Renal pelvis (tissue), 4 donors: ENCODE data around the gene TST. TPM values are rescaled to one million over a fixed set of nuclear protein-coding genes. Genes with fewer than 3 reads are reported as not detected.

Source experiments
- DNase-seq: peaks from one replicate; pipeline ENCODE4 v3.0.0-alpha.2; 2013
- polyA plus RNA-seq, 3 donors: library from polyadenylated mRNA; unstranded; fragments of 120-200 nt; gene quantifications; one replicate each; pipeline ENCODE4 v1.2.1, GENCODE V29; 2013; ENCODE audit not compliant: insufficient read length in 3 of 3

TST gene
- polyA plus RNA-seq, 3 donors: 56.6 to 74.2 (median 62.0) TPM

DNA sequence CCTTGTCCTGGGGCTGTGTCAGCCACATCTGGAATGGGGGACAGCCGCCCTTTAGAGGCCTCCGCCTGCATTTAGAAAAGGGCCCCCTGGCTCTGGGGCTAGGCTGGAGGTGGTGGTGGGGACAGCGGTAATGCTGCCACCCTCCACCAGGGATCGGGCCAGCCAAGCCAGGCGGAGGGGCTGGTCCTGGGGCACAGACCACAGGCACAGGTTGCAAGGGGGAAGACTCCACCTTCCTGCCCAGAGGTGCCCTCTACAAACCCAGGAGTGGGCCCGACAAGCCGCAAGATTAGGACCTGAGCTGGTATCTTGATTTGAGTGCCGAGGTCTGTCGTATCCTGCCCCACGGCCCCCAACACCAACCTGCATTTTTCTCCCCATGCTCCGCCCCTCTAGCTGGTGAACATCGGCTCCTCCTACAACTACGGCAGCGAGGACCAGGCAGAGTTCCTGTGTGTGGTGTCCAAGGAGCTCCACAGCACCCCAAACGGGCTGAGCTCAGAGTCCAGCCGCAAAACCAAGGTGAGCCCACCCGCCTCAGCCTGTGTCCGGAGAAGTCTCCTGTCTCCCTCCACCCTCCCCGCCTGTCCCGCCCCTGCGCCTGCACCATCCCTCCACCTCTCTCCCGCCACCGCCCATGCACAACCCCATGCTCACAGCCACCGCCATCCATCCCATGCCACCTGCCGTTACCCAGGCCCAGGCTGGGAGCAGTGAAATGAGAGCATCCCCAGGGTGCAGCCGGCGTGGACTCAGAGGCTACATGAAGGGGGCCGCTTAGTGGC lies 39.9 kb upstream of the TST start:
- DNase-seq: no peak

DNA sequence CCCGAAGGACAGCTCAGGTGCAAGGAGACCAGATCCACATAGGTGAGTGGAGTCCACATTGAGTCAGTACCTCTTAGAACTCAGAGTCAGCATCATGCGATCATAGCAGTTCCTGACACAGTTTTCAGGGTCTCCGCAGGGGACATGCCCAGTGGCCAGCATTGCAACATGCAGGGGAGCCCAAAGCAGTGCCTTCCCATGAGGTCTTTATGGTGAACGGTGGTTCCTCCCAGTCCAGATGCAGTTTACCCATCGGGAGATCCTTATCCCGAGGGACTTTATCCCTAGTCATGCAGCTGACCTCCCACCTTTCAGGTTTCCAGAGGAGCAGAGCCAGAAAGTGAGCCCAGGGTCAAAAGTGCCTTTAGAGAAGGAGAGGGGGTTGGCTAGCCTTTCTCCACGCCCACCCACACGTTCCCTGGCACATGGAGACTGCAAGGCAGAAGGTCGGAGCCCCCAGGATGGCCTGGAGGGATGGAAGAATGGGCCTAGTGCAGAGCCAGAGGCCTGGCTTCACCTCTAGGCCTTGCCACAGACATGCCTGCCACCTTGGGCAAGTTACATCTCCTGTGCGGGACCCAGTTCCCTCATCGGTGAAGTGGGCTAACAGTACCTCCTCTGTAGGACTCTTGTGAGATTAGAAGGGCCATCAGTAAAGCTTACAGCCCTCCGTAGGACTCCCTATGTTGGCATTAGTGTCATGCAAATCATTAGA lies 38.7 kb upstream of the TST start:
- no peak for DNase-seq

DNA sequence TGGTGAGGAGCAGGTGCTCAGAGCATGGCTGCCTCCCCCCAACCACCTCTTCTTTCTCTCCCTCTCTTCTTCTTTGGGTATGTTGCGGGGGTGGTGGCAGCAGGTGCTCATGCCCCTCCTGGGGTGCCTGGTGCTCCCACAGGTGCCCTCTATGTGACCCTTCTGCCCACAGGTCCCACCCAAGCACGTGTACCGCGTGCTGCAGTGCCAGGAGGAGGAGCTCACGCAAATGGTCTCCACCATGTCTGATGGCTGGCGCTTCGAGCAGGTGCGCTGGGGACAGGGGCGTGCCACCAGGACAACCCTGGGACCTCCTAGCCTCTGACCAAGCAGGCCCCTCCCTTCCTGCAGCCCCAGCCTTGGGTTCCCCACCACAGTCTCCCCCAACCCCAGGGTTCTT lies 38.0 kb upstream of the TST start:
- DNase-seq: no peak

DNA sequence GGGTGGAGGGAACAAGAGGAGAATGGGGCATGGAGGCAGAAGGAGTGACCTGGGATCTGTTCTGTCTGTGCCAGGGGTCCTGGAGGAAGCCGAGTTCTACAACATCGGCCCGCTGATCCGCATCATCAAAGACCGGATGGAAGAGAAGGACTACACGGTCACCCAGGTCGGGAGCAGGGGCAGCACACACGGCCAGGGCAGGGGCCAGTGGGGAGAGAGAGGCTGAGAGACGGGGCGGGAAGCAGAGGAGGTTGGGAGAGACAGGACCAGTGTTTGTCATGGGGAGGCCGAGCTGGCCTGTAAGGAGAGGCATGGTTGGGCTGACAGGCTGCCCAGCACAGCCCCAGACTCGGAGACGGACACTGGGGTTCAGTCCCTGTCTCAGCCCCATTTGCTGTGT lies 37.0 kb upstream of the TST start:
- DNase-seq: no peak

DNA sequence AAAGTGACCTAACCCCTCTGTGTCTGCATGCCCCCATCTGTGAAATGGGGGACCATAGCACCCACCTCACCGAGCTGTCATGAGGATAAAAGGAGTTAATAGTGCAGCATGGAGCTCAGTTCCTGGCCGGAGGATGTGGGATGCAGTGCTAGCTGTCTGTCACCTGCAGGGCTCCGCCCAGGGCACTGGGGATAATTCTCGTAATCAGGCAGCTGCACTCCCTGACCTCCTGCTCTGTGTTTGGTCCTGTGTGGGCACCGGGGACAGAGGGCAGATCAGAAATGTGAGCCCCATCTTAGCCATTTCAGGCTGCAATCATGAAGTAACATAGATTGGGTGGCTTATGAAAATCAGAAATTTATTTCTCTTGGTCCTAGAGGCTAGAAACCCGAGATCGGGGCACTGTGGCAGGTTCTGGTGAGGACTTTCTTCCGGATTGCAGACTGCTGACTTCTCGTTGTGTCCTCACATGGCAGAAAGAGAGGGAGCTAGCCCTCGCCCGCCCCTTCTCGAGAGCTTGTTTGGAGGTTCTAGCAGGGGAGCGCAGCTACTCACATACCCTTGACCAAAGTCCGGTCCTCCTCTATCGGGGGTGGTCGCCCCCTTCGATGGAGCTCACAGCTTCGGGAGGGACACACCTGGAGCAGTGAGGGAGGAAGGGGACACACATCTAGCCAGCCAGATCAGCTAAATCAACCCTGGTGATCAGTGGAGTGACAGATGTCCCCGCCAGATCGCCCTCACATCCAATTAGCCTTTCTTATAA lies 35.5 kb upstream of the TST start:
- DNase-seq: no peak

DNA sequence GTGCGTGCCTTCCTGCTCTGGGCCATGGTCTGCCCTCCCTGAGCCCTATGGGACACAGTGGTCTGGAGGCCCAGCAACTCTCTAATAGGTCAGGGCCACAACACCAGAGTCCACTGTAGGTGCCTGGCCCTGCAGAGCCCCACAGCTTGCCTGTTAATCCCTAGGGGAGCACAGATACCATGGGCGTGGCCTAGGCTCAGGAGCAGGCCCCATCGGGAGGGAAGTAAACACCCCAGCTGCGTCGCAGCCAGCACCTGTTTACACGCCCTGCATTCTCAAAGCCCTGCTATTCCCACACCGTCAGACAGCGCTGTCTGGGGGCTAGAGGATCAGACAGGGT lies 34.8 kb upstream of the TST start:
- DNase-seq: no peak

DNA sequence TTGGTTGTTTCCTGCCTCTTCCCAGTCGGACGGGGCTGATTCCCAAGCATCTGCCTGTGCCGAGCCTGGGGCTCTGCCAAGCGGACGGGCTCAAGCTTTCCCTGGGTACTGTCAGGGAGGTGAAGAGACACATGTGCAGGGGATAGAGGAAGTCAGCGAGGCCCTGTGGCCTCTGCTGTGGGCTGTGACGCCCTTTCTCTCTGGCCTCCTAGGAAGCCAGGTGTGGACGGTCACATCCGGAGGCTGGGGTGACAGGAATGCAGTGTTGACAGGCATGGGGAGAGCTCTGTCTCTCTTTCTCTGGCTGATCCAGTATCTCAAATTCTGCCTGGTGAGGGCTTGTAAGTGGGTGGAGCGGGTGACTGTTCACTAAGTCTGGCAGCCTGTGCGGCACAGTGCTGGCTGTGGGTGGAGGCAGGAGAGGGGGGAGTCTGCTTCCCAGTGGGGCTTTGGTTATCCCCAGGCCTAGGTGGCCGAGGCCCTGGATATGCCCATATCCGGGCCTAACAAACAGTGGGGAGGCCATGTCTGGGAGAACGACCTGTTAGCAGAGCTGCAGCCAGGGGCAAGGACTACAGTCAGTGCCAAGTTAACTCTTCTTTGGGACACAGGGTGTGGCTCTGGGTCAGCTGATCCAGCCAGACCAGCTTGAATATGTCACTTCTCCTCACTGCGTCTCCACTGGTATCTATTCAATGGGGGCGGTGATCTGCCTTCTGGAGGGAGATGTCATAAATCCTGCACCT lies 34.2 kb upstream of the TST start:
- DNase-seq: no peak

DNA sequence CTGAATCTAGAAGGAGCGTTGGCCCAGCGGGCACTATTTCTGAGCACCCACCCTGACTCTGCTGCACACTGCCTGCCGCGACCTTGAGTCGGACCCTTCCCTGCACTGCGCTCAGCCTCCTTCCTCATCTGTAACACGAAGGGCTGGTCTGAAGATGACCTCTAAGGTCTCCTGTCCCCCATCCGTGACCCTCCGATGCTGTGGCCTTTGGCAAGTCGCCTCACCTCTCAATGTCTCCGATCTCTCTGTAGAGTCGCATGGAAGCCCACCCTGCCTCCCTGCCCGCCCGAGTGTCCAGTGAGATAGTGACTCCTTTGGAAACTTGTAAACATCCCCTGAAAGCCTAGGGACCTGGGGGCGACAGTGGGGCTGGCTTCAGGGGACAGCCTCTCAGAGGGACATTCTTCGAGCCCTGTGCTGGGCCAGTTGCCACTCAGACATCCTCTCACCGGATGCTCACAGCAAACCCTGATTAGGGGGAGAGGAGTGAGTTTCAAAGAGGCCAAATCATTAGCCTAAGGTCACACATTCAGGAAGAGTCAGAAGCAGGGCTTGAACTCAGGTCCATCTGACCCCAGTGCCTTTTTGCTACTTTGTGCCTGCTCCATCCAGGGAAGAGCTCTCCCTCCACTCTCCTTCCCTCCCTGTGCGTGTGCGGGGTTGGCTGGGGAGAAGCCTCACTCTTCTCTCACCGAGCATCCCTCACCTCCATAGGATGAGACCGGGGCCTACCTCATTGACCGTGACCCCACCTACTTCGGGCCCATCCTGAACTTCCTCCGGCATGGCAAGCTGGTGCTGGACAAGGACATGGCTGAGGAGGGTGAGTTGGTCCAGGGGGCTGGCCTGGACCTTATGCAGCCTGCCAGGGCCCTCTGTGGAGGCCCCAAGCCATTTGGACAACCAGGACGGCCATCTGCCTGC lies 33.4 kb upstream of the TST start:
- DNase-seq: no peak

DNA sequence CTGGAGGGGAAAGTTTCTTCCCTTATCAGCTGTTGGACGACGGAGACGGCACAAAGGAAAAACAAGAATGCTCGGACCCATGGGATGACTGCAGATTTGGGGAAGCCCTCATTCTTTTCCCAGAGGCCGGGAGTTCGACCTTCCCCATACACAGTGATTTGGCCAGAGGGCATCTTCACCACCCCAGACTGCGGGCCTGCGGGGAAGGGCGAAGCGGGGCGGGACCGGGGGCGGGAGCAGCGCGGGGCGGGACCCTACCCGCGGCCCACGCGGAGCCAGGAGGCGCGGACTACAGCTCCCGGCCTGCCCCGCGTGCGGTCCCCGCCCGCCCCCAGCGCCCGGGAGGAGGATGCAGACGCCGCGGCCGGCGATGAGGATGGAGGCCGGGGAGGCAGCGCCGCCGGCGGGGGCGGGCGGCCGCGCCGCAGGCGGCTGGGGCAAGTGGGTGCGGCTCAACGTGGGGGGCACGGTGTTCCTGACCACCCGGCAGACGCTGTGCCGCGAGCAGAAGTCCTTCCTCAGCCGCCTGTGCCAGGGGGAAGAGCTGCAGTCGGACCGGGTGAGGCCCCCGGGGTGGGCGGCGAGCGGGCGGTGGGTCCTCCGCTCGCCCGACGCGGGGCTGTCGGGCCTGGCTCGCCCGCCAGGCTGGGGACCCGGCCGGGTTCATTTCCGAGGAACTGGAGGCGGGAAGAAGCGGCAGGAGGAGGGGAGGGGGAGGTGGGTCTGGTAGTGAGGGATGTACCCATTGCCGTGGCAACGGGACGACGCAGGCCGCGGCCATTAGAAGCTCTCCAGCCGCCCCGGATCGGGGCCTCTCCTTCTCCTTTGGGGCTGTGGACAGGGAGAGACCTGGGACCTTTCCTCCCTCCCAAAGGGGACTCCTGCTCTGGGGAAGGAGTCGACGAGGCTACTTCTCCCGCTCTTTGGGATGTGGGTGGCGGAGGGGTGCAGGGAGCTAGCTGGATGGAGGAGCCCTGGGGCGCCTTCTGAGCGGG lies 32.4 kb upstream of the TST start, which contains the start of gene KCTD17:
KCTD17 (plus strand) TSS at position 352 of the 995 bp plus-strand sequence; CDS start at position 371, 19 bp downstream.
- DNase-seq: peak; percentile 62

DNA sequence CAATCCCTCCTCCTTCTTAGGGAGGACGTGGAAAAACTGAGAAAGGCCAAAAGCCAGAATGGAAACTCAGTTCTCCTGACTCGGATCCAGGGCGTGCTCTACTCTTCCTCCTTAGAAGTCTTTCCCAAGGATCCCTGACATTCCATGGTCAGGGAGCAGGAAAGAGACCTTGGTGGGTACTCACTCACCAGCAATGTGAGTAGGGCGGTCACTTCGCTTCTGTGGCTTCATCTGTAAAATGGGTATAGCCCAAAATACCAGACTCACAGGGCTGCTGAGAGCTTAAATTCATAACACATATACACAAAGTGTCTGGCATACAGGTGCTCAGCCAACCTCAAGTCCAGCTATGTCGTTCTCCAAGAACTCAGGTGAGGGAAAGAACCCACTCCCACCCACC lies 31.7 kb upstream of the TST start:
- DNase-seq: no peak

DNA sequence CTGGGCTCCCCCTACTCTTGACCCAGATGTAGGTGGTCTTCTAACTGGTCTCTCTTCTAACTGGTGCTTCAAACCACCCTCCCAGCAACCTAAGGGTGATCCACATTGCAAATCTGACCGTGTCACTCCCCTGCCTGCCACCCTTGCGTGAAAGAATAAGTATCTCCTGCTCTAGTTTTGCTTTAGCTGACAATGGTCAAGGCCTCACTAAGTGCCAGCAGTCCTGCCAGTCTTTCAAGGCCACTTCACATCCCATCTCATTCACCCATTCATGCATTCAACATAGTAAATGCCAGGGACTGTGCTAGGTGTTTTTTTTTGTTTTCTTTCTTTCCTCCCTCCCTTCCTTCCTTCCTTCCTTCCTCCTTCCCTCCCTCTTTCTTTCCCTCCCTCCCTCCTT lies 30.0 kb upstream of the TST start:
- DNase-seq: no peak

DNA sequence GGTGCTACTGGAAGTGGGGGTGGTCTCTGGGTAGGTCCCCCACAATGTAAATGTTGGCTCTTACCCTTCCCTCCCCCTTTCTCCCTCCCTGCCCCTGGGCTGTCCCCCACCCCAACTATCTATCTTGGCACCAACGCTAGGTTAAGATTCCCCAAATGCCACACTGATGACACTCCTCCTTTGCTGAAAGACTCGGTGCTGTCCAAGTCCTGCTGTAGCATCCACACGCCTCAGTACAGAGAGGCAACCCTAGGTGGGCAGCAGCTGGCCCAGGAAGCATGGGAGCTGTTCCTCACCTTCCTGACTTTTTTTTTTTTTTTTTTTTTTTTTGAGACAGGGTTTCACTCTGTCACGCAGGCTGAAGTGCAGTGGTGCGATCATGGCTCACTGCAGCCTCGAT lies 28.9 kb upstream of the TST start:
- DNase-seq: no peak

DNA sequence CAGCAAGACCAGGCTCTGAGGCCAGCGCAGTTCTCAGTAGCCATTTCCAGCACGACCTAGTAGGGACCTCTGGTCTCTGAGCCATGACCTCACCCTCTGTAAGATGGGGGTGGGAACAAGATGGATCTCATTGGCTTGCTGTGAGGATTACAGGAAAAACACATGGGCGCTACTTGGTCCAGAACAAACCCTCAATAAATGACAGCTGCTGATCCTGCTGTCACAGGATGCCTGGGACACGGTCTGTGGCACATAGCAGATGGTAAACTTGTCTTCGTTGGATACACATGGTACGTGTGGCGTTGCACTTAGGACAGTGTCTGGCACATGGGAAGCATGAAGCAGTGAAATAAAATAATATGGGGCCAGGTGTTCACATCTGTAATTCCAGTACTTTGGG lies 27.8 kb upstream of the TST start:
- DNase-seq: no peak

DNA sequence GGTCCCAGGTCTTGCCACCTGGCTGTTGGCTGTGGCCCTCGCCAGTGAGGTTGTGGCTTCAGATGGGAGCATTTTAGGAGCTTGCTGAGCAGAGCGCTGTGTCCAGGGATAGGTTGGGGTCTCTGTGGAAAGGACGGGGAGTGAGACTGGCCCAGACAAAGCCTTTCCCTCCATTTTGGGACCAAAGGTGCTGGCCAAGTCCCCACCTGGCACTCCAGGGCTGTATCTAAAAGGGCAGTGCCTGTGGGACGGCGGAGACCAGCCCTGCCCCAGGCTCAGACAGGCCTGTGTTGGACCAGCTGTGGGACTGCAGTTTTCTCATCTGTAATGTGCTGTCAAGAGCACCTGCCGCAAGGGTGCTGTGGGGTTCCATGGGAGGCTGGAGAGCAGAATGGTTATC lies 27.3 kb upstream of the TST start:
- no peak for DNase-seq

DNA sequence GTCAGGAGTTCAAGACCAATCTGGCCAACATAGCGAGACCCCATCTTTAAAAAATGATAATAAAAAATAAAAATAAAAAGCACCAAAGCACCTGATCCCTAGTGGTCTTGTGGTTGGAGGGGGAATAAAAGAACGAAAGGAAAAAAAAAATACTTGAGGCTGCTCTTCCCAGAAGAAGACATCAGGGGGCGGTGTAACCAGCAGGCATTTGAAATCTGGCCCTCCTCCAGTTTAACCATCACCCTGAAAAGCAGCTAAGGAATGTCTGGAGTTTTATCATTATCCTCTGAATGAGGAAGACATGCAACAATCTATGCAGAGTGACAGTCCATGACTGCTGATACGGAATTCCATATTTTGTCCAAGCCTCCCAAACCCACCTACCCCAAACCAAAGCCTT lies 26.7 kb upstream of the TST start:
- DNase-seq: no peak

DNA sequence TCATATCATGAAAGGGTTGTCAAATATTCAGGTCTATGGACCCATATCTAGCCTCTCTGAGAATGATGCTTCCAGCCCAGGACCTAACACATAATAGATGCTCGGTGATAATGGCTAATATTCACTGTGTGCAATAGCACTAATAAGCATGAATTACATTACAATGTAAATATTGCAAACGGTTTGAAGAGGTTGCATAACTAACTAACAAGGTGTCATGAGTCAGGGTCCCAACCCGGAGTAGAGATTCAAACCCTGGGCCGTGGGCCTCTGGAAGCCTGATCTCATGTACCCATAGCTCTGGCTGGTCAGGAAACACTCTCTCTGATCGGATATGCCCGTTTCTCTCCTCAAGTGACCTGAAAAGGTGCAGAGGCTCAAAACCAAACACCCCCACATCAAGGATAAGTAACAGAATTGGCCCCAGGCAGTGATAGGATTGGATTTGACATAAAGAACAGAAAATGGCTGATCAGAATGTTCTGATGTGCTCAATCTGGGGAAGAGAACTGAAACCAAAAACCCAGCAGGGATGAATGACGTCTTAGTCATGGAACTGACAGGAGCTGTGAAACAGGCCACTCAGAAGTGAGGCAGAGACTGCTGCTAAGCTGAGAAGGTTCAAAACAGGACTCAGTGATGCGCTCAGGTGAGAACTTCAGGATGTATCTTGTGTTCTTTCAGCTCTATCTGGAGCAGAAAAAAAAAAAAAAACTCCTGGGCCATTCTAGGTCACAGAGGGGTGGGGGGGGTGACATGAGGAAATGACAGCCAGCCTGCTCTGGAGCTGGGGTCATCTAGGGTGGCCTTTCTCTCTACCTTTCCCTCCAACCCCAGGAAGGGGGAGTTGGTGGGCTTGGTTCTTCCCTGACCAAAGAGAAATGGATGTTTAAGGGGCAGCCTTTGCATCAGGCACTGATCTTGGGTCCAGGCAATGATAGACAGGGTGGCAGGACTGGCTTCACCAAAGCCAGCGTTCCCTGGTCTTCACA lies 25.7 kb upstream of the TST start:
- no peak for DNase-seq

DNA sequence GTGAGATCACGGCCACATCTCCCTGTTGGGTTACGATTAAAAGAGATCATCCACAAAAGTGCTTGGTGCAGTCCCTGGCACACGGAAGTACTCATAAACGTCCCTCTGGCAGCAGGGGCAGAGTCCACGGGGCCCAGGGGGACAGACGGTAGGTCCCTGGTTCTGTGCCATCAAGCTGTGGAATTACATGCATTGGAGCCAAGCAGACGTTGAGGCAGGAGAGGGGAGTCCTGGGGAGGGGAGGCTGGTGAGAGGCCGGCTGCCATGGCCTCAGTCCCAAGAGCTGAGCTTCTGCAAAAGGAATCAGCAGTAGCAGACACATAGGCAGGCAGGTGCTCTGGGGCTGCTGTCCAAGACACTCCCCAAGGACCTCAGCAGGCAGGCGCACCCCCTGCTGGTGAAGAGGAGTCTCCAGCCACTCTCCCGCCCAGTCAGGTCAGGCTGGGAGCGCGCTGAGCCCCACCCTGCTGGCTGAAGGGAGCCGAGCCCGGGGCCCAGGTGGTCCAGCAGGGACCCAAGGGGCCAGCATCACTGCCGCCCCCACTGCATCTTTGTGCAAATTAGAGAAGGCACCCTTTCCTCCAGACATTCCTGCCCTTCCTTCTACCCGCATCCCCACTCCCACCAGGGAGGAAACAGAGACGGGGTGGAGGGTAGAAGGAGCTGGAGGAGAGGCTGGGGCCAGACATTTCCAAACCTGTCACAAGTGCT lies 24.7 kb upstream of the TST start:
- DNase-seq: no peak
